ENCODE measurements around the gene SLC12A9. TPM values are rescaled to one million over a fixed set of nuclear protein-coding genes. Genes with fewer than 3 reads are reported as not detected.

Gene SLC12A9
- total and polyA plus RNA-seq, 8 donors = 2.9 to 44.6 (median 15.8) TPM

DNA sequence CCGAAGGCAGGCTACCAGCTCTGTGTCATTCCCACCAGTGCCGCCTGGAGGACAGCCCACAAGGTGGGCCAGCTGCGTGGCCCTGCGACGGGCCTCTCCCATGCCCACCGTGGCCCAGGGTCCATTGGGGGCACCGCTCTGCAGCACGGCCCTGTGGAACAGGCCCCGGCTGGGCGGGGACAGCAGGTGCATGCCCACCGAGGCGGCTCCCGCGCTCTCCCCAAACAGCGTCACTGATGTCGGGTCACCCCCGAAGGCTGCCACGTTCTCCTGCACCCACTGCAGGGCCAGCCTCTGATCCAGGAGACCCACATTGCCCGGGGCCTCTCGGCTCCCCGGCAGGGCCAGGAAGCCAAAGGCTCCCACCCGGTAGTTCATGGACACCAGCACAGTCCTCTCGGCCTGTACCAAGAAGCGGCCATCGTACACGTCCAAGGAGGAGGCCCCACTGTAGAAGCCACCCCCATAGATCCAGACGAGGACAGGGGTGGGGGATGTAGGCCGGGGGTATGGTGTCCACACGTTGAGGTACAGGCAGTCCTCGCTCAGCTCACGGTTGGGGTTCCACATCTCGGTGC is 40.9 kb downstream of the SLC12A9 start:
- 88 to 93% (median 91%) methylated on average over 10 to 32 of the region's 32 CpGs for WGBS, 5 donors
- peaks cover 19 to 71% (median 34%) of the 10 kb centered on the region in 3 donors for H3K27me3 ChIP-seq
- no peak overlapping the region for H3K4me3 ChIP-seq
- peaks cover 4 to 5% (median 4%) of the 10 kb centered on the region in 4 donors for H3K36me3 ChIP-seq
- DNase-seq = no peak
- intact Hi-C loops (cut with DNase I; ENCODE audit: low total_unique reads) = no loop called here
- H3K9me3 ChIP-seq = no peaks in the 10 kb centered on the region
- H3K27ac ChIP-seq = no peak overlapping the region
- H3K4me1 ChIP-seq = peaks cover 51 to 62% (median 61%) of the 10 kb centered on the region in 4 donors
- TF ChIP-seq CTCF (IDR thresholded peaks at IDR 0.05) (no peak), POLR2A (IDR thresholded peaks at IDR 0.05) (no peak), EP300 (IDR thresholded peaks at IDR 0.05) (no peak), POLR2AphosphoS5 (IDR thresholded peaks at IDR 0.05) (no peak)

GRCh38 chr7:100893910-100894721 is 41.6 kb downstream of the SLC12A9 start:
- Histone ChIP-seq H3K4me3 (peak overlapping the region in 2 of 4 donors; percentile 48 to 56), H3K9me3 (no peaks in the 10 kb centered on the region), H3K4me1 (peaks cover 44 to 55% (median 54%) of the 10 kb centered on the region in 4 donors), H3K27ac (peak overlapping the region in 1 of 5 donors; percentile 42), H3K36me3 (no peaks in the 10 kb centered on the region), H3K27me3 (peaks cover 19 to 78% (median 34%) of the 10 kb centered on the region in 3 donors)
- intact Hi-C loops (cut with DNase I; ENCODE audit: low total_unique reads) = no loop called here
- DNase-seq = peak in 1 of 2 donors; percentile 48
- WGBS, 5 donors = 35 to 59% (median 38%) methylated on average over 23 to 40 of the region's 40 CpGs
- TF ChIP-seq POLR2A (IDR thresholded peaks at IDR 0.05) = no peak
- TF ChIP-seq EP300 (IDR thresholded peaks at IDR 0.05) = no peak
- no peak for TF ChIP-seq CTCF (IDR thresholded peaks at IDR 0.05)
- no peak for TF ChIP-seq POLR2AphosphoS5 (IDR thresholded peaks at IDR 0.05)

DNA sequence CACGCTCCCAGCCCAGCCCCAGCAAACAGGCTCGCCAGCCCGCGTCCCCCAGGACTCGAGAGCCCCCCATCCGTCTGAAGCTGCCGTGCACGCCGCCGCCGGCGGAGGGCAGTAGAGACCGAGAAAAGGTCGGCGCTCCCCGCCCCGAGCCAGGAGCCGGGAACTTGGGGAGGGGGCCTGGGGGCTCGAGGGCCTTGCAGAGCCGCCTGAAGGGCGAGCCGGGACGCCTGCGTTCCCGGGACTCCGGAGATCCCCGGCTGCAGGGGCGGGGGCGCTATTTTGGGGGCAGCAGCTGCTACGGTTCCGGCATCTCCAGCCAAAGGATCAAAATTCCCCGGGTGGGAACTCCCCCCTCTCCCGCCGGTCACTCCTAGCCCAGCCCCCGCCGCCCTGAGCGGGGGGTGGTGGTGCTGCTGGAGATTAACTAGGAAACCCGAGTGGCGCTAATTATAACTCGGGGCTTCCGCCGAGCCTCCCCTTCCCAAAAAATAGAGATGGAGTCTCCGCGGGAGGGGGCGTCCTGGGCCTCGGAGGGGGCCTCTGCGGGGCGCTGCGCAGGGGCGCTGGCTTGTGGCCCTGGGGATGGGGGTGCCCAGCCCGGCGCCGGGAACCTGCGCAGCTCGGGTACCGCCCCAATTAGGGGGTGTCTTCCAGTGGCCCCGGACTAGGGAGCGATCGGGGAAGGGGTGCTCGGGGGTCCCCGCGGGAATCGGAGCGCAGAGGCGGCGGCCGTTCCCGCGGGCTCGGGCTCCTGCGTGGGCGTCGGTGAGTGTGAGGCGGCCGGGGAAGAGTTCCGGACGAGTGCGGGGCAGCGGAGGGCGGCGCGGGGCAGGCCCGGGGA is 42.6 kb downstream of the SLC12A9 start:
- no peaks in the 10 kb centered on the region for H3K9me3 ChIP-seq
- no peak for TF ChIP-seq POLR2A (IDR thresholded peaks at IDR 0.05)
- TF ChIP-seq CTCF (IDR thresholded peaks at IDR 0.05) = peak in 5 of 7 experiments; percentile 68 to 92 (median 82)
- peak overlapping the region in 2 of 5 donors; percentile 40 to 42 for H3K27ac ChIP-seq
- H3K4me1 ChIP-seq = peaks cover 42 to 51% (median 48%) of the 10 kb centered on the region in 4 donors
- WGBS, 5 donors = 0 to 1% (median 1%) methylated on average over 7 to 83 of the region's 83 CpGs
- peaks cover 19 to 87% (median 34%) of the 10 kb centered on the region in 3 donors for H3K27me3 ChIP-seq
- H3K36me3 ChIP-seq = no peaks in the 10 kb centered on the region
- peak; percentile 50 to 85 for DNase-seq
- intact Hi-C loops (cut with DNase I; ENCODE audit: low total_unique reads) = loop anchor here (5.0 kb wide), 1 partner anchor 162 kb away; no protein-coding TSS in a partner anchor
- peak overlapping the region; percentile 41 to 56 (median 46) for H3K4me3 ChIP-seq

DNA sequence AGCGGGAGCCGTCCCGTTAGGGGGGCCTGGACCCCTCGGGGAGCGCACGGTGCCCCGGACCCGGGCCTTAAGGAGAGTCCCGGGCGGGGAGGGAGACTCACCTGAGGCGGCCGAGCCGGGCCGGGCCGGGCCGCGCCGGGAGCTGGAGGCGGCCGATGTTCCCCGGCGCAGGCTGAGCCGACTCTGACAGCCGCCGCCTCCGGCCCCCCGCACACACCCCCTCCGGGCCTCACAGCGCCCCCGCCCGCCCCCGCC is 43.1 kb downstream of the SLC12A9 start, which contains the start of gene ACHE:
TSS of gene ACHE (minus strand) at position 188 of the 255 bp plus-strand sequence. CDS start 1,656 bp downstream, outside the sequence.
- Histone ChIP-seq H3K4me1 (peaks cover 36 to 46% (median 43%) of the 10 kb centered on the region in 4 donors), H3K27me3 (peaks cover 19 to 86% (median 34%) of the 10 kb centered on the region in 3 donors), H3K36me3 (no peaks in the 10 kb centered on the region), H3K27ac (peak within 1 kb of the TSS in 2 of 5 donors; percentile 40 to 42), H3K9me3 (no peaks in the 10 kb centered on the region), H3K4me3 (peak within 1 kb of the TSS; percentile 41 to 56 (median 46))
- 0 to 2% (median 1%) methylated on average over 7 to 31 of the region's 32 CpGs; no CpG with 5 or more reads in 1 of the 5 donors for WGBS, 5 donors
- no peak for DNase-seq
- TF ChIP-seq POLR2A (IDR thresholded peaks at IDR 0.05) (no peak), CTCF (IDR thresholded peaks at IDR 0.05) (no peak)
- intact Hi-C loops (cut with DNase I; ENCODE audit: low total_unique reads) = loop anchor here (5.0 kb wide), 1 partner anchor 162 kb away; no protein-coding TSS in a partner anchor
